ENCODE data around the gene PROK1. TPM values are rescaled to one million over a fixed set of nuclear protein-coding genes. Genes with fewer than 3 reads are reported as not detected.
"Not testable (repeated sequence)": the region's sequence is repeated elsewhere in the genome, so short reads cannot be mapped to it uniquely, and the experiment has no call there.

PROK1 gene, protein sequence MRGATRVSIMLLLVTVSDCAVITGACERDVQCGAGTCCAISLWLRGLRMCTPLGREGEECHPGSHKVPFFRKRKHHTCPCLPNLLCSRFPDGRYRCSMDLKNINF
- 0.03 TPM in 1 of 2 replicates, not detected in the other for polyA plus RNA-seq (2013)

GRCh38 chr1:110450929-110451328 is at the start of gene PROK1:
PROK1 (plus strand) TSS chr1:110451149; CDS start chr1:110451217, 68 bp downstream.
- Histone ChIP-seq H3K4me2 (ENCODE audit: low read length) (no peak within 1 kb of the TSS), H3K4me1 (ENCODE audit: control insufficient read depth in 1 of 2, insufficient read depth in 2 of 2, low read length in 2 of 2) (no peaks in the 10 kb centered on the region), H3K36me3 (ENCODE audit: control insufficient read depth in 1 of 2, insufficient read depth in 2 of 2, low read length in 2 of 2) (no peaks in the 10 kb centered on the region), H2AK5ac (ENCODE audit: low read length) (no peak within 1 kb of the TSS), H2AFZ (ENCODE audit: insufficient read depth, low read length, poor library complexity) (no peak within 1 kb of the TSS), H2BK12ac (ENCODE audit: low read length) (no peak within 1 kb of the TSS), H3K79me1 (ENCODE audit: low read length) (no peaks in the 10 kb centered on the region), H3K4ac (ENCODE audit: low read depth, low read length) (no peak within 1 kb of the TSS), H3K79me2 (ENCODE audit: control insufficient read depth, insufficient read depth, low read length, poor library complexity) (no peaks in the 10 kb centered on the region), H3K18ac (ENCODE audit: low read length) (no peak within 1 kb of the TSS), H4K8ac (ENCODE audit: low read depth, low read length) (no peak within 1 kb of the TSS), H3K14ac (ENCODE audit: low read length) (no peak within 1 kb of the TSS), H4K12ac (ENCODE audit: low read depth, low read length) (no peak within 1 kb of the TSS), H2BK120ac (ENCODE audit: insufficient read depth, low read length, poor library complexity) (no peak within 1 kb of the TSS), H4K91ac (ENCODE audit: low read depth, low read length) (no peak within 1 kb of the TSS), H2BK5ac (ENCODE audit: low read depth, low read length, poor library complexity) (no peak within 1 kb of the TSS), H3K27me3 (ENCODE audit: insufficient read depth, low read length) (no peaks in the 10 kb centered on the region), H3K4me3 (ENCODE audit: low read depth, low read length) (no peak within 1 kb of the TSS), H3K23ac (ENCODE audit: low read length) (peak within 1 kb of the TSS; percentile 13), H3K9ac (ENCODE audit: low read length) (no peak within 1 kb of the TSS), H3K9me3 (ENCODE audit: insufficient read depth, low read depth, low read length) (peaks cover 2% of the 10 kb centered on the region), H3K27ac (ENCODE audit: low read depth, low read length) (no peak within 1 kb of the TSS)
- WGBS (ENCODE audit: extremely low coverage, insufficient coverage, insufficient read length), result no CpG with 5 or more reads among the region's 8 CpGs
- no peak for DNase-seq

DNA sequence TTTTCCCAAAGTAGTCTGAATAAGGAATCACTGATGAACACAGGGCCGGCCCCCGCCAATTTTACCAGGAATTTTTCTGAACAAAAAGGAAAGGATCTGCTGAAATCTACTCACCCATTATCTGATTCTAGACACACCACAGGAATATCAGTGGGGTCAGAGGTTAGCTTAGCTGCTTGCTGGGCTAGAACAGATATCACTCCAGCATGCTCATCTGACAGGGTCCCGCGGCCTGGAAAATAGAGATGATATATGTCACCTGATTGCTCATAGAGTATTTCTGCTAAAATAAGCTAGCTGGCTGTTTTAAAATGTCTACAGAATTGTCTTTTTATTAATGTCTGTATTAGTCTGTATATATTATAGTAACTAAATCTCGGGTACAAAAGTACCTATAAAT is 47.1 kb upstream of the PROK1 start:
- H2BK5ac ChIP-seq (ENCODE audit: low read depth, low read length, poor library complexity), result no peak overlapping the region
- H3K4ac ChIP-seq (ENCODE audit: low read depth, low read length), result no peak overlapping the region
- no peak for DNase-seq
- H4K91ac ChIP-seq (ENCODE audit: low read depth, low read length), result no peak overlapping the region
- peaks cover 0 to 2% of the 10 kb centered on the region in 2 experiments for H3K4me1 ChIP-seq (ENCODE audit: control insufficient read depth in 1 of 2, insufficient read depth in 2 of 2, low read length in 2 of 2)
- H3K27me3 ChIP-seq (ENCODE audit: insufficient read depth, low read length), result no peaks in the 10 kb centered on the region
- no peak overlapping the region for H4K8ac ChIP-seq (ENCODE audit: low read depth, low read length)
- H4K12ac ChIP-seq (ENCODE audit: low read depth, low read length), result no peak overlapping the region
- no peak overlapping the region for H3K23ac ChIP-seq (ENCODE audit: low read length)
- no peak overlapping the region for H2BK12ac ChIP-seq (ENCODE audit: low read length)
- no peaks in the 10 kb centered on the region for H3K9me3 ChIP-seq (ENCODE audit: insufficient read depth, low read depth, low read length)
- no peak overlapping the region for H2BK120ac ChIP-seq (ENCODE audit: insufficient read depth, low read length, poor library complexity)
- H3K9ac ChIP-seq (ENCODE audit: low read length), result no peak overlapping the region
- H2AFZ ChIP-seq (ENCODE audit: insufficient read depth, low read length, poor library complexity), result no peak overlapping the region
- peaks cover 16 to 28% of the 10 kb centered on the region in 2 experiments for H3K36me3 ChIP-seq (ENCODE audit: control insufficient read depth in 1 of 2, insufficient read depth in 2 of 2, low read length in 2 of 2)
- H3K79me1 ChIP-seq (ENCODE audit: low read length), result peaks cover 7% of the 10 kb centered on the region
- no peak overlapping the region for H3K18ac ChIP-seq (ENCODE audit: low read length)
- H3K79me2 ChIP-seq (ENCODE audit: control insufficient read depth, insufficient read depth, low read length, poor library complexity), result peaks cover 7% of the 10 kb centered on the region
- H3K14ac ChIP-seq (ENCODE audit: low read length), result no peak overlapping the region
- H3K27ac ChIP-seq (ENCODE audit: low read depth, low read length), result no peak overlapping the region
- no peak overlapping the region for H3K4me2 ChIP-seq (ENCODE audit: low read length)
- H2AK5ac ChIP-seq (ENCODE audit: low read length), result no peak overlapping the region
- WGBS (ENCODE audit: extremely low coverage, insufficient coverage, insufficient read length), result no CpG with 5 or more reads among the region's 5 CpGs
- no peak overlapping the region for H3K4me3 ChIP-seq (ENCODE audit: low read depth, low read length)

DNA sequence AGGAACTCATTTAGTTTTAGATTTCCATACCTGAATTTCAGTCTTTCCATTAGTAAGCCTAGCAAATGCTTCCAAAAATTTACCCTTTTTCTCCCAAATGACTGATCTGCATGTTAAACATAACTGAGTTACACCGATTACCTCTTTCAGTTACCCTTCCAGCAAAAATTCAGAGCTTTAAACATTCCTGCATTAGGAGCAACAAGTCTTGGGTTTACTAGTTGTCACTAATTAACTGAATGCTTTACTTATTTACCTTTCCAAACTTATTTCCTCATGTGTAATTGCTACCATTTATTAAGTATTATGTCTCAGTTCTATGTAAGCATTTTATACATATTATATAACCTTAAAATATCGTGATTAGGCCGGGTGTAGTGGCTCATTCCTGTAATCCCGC is 46.5 kb upstream of the PROK1 start:
- Histone ChIP-seq H3K14ac (ENCODE audit: low read length) (no peak overlapping the region), H4K91ac (ENCODE audit: low read depth, low read length) (no peak overlapping the region), H2BK12ac (ENCODE audit: low read length) (no peak overlapping the region), H3K9me3 (ENCODE audit: insufficient read depth, low read depth, low read length) (no peaks in the 10 kb centered on the region), H3K4me1 (ENCODE audit: control insufficient read depth in 1 of 2, insufficient read depth in 2 of 2, low read length in 2 of 2) (peaks cover 0 to 2% of the 10 kb centered on the region in 2 experiments), H3K23ac (ENCODE audit: low read length) (no peak overlapping the region), H2BK120ac (ENCODE audit: insufficient read depth, low read length, poor library complexity) (no peak overlapping the region), H2AK5ac (ENCODE audit: low read length) (no peak overlapping the region), H3K79me2 (ENCODE audit: control insufficient read depth, insufficient read depth, low read length, poor library complexity) (peaks cover 7% of the 10 kb centered on the region), H3K27ac (ENCODE audit: low read depth, low read length) (no peak overlapping the region), H3K9ac (ENCODE audit: low read length) (no peak overlapping the region), H3K36me3 (ENCODE audit: control insufficient read depth in 1 of 2, insufficient read depth in 2 of 2, low read length in 2 of 2) (peaks cover 16 to 28% of the 10 kb centered on the region in 2 experiments), H3K18ac (ENCODE audit: low read length) (no peak overlapping the region), H3K79me1 (ENCODE audit: low read length) (peaks cover 7% of the 10 kb centered on the region), H3K4me3 (ENCODE audit: low read depth, low read length) (no peak overlapping the region), H4K12ac (ENCODE audit: low read depth, low read length) (no peak overlapping the region), H3K27me3 (ENCODE audit: insufficient read depth, low read length) (no peaks in the 10 kb centered on the region), H3K4ac (ENCODE audit: low read depth, low read length) (no peak overlapping the region), H2AFZ (ENCODE audit: insufficient read depth, low read length, poor library complexity) (no peak overlapping the region), H4K8ac (ENCODE audit: low read depth, low read length) (no peak overlapping the region), H3K4me2 (ENCODE audit: low read length) (no peak overlapping the region), H2BK5ac (ENCODE audit: low read depth, low read length, poor library complexity) (no peak overlapping the region)
- WGBS (ENCODE audit: extremely low coverage, insufficient coverage, insufficient read length), result no CpG with 5 or more reads among the region's 4 CpGs
- no peak for DNase-seq

GRCh38 chr1:110406407-110406806 is 44.5 kb upstream of the PROK1 start:
- H3K23ac ChIP-seq (ENCODE audit: low read length); H2BK5ac ChIP-seq (ENCODE audit: low read depth, low read length, poor library complexity); H2AFZ ChIP-seq (ENCODE audit: insufficient read depth, low read length, poor library complexity); H4K12ac ChIP-seq (ENCODE audit: low read depth, low read length); H2BK120ac ChIP-seq (ENCODE audit: insufficient read depth, low read length, poor library complexity); H4K91ac ChIP-seq (ENCODE audit: low read depth, low read length); H3K18ac ChIP-seq (ENCODE audit: low read length); H3K4ac ChIP-seq (ENCODE audit: low read depth, low read length); H3K9ac ChIP-seq (ENCODE audit: low read length); H2BK12ac ChIP-seq (ENCODE audit: low read length); H3K14ac ChIP-seq (ENCODE audit: low read length); H3K9me3 ChIP-seq (ENCODE audit: insufficient read depth, low read depth, low read length); H3K4me3 ChIP-seq (ENCODE audit: low read depth, low read length); H3K79me2 ChIP-seq (ENCODE audit: control insufficient read depth, insufficient read depth, low read length, poor library complexity); H3K27me3 ChIP-seq (ENCODE audit: insufficient read depth, low read length); H2AK5ac ChIP-seq (ENCODE audit: low read length); H3K4me1 ChIP-seq (ENCODE audit: control insufficient read depth in 1 of 2, insufficient read depth in 2 of 2, low read length in 2 of 2); H4K8ac ChIP-seq (ENCODE audit: low read depth, low read length); H3K79me1 ChIP-seq (ENCODE audit: low read length); DNase-seq; H3K27ac ChIP-seq (ENCODE audit: low read depth, low read length): not testable (repeated sequence)
- no CpG with 5 or more reads among the region's 15 CpGs for WGBS (ENCODE audit: extremely low coverage, insufficient coverage, insufficient read length)
- peak overlapping the region; percentile 76 for H3K4me2 ChIP-seq (ENCODE audit: low read length)
- peaks cover 9 to 19% of the 10 kb centered on the region in 2 experiments for H3K36me3 ChIP-seq (ENCODE audit: control insufficient read depth in 1 of 2, insufficient read depth in 2 of 2, low read length in 2 of 2)
